ENCODE measurements around the gene C4orf17. TPM values are rescaled to one million over a fixed set of nuclear protein-coding genes. Genes with fewer than 3 reads are reported as not detected.

C4orf17 gene
- polyA plus RNA-seq, 1 of the 3 experiments (the other 2 are of a cell fraction): not detected

DNA sequence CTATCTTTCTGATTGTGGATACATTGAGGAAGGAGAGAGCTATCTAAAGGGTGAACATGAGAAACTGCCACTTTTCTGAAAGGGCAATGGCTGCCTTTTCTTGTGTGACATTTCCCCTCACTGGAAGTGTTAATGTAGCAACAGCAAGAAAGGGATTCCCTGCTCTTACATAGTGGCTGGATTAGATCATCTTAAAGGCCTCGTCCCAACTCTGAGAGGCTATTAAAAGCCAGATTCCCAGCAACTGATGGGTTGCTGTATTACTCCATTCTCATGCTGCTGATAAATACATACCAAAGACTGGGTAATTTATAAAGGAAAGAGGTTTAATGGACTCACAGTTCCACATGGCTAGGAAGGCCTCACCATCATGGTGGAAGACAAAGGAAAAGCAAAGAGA is 41.9 kb upstream of the C4orf17 start:
- ChIA-PET POLR2A (no interaction called here), CTCF (no interaction called here)
- no peak overlapping the region for H3K4me2 ChIP-seq
- TF ChIP-seq FOXJ3 (CRISPR knock-in tag; IDR thresholded peaks at IDR 0.05) (no peak), EP300 (IDR thresholded peaks at IDR 0.05; ENCODE audit: borderline replicate concordance in 1 of 2, low read depth in 1 of 2, low read length in 1 of 2) (no peak), TEAD4 (IDR thresholded peaks at IDR 0.05; ENCODE audit: borderline replicate concordance, insufficient read depth) (no peak), TAF1 (IDR thresholded peaks at IDR 0.05; ENCODE audit: borderline replicate concordance, low read depth, low read length) (no peak), MXI1 (IDR thresholded peaks at IDR 0.05; ENCODE audit: low read depth, low read length) (no peak), JUND (IDR thresholded peaks at IDR 0.05) (no peak), GABPA (IDR thresholded peaks at IDR 0.05; ENCODE audit: low read depth) (no peak), SIN3A (IDR thresholded peaks at IDR 0.05; ENCODE audit: borderline replicate concordance, low read depth, low read length) (no peak), TCF12 (IDR thresholded peaks at IDR 0.05) (no peak), ELF1 (IDR thresholded peaks at IDR 0.05) (no peak), YY1 (IDR thresholded peaks at IDR 0.05; ENCODE audit: low read depth) (no peak), RXRA (IDR thresholded peaks at IDR 0.05; ENCODE audit: borderline replicate concordance, low read depth) (no peak), RAD21 (IDR thresholded peaks at IDR 0.05; ENCODE audit: low read length) (no peak), RCOR1 (IDR thresholded peaks at IDR 0.05; ENCODE audit: low read length) (no peak)
- TF ChIP-seq, protein P1, sequence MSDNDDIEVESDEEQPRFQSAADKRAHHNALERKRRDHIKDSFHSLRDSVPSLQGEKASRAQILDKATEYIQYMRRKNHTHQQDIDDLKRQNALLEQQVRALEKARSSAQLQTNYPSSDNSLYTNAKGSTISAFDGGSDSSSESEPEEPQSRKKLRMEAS (IDR thresholded peaks at IDR 0.05; ENCODE audit: low read depth): no peak
- TF ChIP-seq, protein P2, sequence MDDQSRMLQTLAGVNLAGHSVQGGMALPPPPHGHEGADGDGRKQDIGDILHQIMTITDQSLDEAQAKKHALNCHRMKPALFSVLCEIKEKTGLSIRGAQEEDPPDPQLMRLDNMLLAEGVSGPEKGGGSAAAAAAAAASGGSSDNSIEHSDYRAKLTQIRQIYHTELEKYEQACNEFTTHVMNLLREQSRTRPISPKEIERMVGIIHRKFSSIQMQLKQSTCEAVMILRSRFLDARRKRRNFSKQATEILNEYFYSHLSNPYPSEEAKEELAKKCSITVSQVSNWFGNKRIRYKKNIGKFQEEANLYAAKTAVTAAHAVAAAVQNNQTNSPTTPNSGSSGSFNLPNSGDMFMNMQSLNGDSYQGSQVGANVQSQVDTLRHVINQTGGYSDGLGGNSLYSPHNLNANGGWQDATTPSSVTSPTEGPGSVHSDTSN (IDR thresholded peaks at IDR 0.05): no peak
- TF ChIP-seq, protein P3, sequence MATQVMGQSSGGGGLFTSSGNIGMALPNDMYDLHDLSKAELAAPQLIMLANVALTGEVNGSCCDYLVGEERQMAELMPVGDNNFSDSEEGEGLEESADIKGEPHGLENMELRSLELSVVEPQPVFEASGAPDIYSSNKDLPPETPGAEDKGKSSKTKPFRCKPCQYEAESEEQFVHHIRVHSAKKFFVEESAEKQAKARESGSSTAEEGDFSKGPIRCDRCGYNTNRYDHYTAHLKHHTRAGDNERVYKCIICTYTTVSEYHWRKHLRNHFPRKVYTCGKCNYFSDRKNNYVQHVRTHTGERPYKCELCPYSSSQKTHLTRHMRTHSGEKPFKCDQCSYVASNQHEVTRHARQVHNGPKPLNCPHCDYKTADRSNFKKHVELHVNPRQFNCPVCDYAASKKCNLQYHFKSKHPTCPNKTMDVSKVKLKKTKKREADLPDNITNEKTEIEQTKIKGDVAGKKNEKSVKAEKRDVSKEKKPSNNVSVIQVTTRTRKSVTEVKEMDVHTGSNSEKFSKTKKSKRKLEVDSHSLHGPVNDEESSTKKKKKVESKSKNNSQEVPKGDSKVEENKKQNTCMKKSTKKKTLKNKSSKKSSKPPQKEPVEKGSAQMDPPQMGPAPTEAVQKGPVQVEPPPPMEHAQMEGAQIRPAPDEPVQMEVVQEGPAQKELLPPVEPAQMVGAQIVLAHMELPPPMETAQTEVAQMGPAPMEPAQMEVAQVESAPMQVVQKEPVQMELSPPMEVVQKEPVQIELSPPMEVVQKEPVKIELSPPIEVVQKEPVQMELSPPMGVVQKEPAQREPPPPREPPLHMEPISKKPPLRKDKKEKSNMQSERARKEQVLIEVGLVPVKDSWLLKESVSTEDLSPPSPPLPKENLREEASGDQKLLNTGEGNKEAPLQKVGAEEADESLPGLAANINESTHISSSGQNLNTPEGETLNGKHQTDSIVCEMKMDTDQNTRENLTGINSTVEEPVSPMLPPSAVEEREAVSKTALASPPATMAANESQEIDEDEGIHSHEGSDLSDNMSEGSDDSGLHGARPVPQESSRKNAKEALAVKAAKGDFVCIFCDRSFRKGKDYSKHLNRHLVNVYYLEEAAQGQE (IDR thresholded peaks at IDR 0.05; ENCODE audit: low read depth, low read length): no peak
- TF ChIP-seq, protein P4, sequence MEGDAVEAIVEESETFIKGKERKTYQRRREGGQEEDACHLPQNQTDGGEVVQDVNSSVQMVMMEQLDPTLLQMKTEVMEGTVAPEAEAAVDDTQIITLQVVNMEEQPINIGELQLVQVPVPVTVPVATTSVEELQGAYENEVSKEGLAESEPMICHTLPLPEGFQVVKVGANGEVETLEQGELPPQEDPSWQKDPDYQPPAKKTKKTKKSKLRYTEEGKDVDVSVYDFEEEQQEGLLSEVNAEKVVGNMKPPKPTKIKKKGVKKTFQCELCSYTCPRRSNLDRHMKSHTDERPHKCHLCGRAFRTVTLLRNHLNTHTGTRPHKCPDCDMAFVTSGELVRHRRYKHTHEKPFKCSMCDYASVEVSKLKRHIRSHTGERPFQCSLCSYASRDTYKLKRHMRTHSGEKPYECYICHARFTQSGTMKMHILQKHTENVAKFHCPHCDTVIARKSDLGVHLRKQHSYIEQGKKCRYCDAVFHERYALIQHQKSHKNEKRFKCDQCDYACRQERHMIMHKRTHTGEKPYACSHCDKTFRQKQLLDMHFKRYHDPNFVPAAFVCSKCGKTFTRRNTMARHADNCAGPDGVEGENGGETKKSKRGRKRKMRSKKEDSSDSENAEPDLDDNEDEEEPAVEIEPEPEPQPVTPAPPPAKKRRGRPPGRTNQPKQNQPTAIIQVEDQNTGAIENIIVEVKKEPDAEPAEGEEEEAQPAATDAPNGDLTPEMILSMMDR (IDR thresholded peaks at IDR 0.05): no peak
- TF ChIP-seq, protein P5, sequence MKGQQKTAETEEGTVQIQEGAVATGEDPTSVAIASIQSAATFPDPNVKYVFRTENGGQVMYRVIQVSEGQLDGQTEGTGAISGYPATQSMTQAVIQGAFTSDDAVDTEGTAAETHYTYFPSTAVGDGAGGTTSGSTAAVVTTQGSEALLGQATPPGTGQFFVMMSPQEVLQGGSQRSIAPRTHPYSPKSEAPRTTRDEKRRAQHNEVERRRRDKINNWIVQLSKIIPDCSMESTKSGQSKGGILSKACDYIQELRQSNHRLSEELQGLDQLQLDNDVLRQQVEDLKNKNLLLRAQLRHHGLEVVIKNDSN (IDR thresholded peaks at IDR 0.05; ENCODE audit: borderline replicate concordance, low read depth): no peak
- H2AFZ ChIP-seq (ENCODE audit: low read depth): no peak overlapping the region
- DNase-seq: no peak
- no peaks in the 10 kb centered on the region for H3K9me3 ChIP-seq
- H3K27ac ChIP-seq (ENCODE audit: low read depth in 2 of 2, low read length in 1 of 2): no peak overlapping the region
- H3K27me3 ChIP-seq (ENCODE audit: insufficient read depth): no peaks in the 10 kb centered on the region; the same call in 1 of the 2 replicates
- H3K4me3 ChIP-seq (ENCODE audit: low read depth in 2 of 2, low read length in 1 of 2): no peak overlapping the region
- no peaks in the 10 kb centered on the region for H3K9me2 ChIP-seq
- no peak overlapping the region for H3K9ac ChIP-seq
- 15% methylated on average over 1 of the region's 1 CpG for WGBS (ENCODE audit: low lambda C conversion rate)
- H3F3A ChIP-seq (replicated peaks; ENCODE audit: insufficient read depth): no peaks in the 10 kb centered on the region
- no peaks in the 10 kb centered on the region for H3K4me1 ChIP-seq (ENCODE audit: control insufficient read depth in 1 of 2, insufficient read depth in 2 of 2, low read depth in 1 of 2, low read length in 1 of 2)
- H3K36me3 ChIP-seq (replicated peaks in 1 of 2; ENCODE audit: control insufficient read depth in 1 of 2, insufficient read depth in 2 of 2, low read length in 1 of 2): no peaks in the 10 kb centered on the region
- no peaks in the 10 kb centered on the region for H3K79me2 ChIP-seq (ENCODE audit: insufficient read depth)
- no peaks in the 10 kb centered on the region for H4K20me1 ChIP-seq (ENCODE audit: insufficient read depth)

Data from SK-N-SH (cell line).